ENCODE measurements around the gene PLEKHM3. TPM values are rescaled to one million over a fixed set of nuclear protein-coding genes. Genes with fewer than 3 reads are reported as not detected.
"Not testable (repeated sequence)": the region's sequence is repeated elsewhere in the genome, so short reads cannot be mapped to it uniquely, and the experiment has no call there.

PLEKHM3 gene
- total and polyA plus RNA-seq, 2 of the 13 experiments (the other 11 are each of a cell fraction or from before 2014, with no cell fraction given) = 4.5 to 4.7 TPM

- DNase-seq (ENCODE audit: low spot score); H2AFZ ChIP-seq (ENCODE audit: low read length); CTCF ChIA-PET (ENCODE audit: low intra/inter-chr PET ratio, low total read pairs); BruUV-seq (replicated peaks); H4K20me1 ChIP-seq (ENCODE audit: insufficient read depth, low read length); H3K9me3 ChIP-seq (ENCODE audit: low read length); H3K79me2 ChIP-seq (ENCODE audit: insufficient read depth, low read length); H3K36me3 ChIP-seq (replicated peaks in 1 of 2; ENCODE audit: control insufficient read depth in 1 of 2, insufficient read depth in 2 of 2, low read length in 2 of 2); H3K27me3 ChIP-seq (ENCODE audit: control insufficient read depth in 1 of 2, insufficient read depth in 2 of 2, low read length in 2 of 2); in situ Hi-C loops (cut with HindIII; ENCODE audit: extremely low pct_ligation_motif_present, low pct_unique_long_range_greater_than_20kb); TF ChIP-seq LCORL (IDR thresholded peaks at IDR 0.05): not testable (repeated sequence)
- POLR2A ChIA-PET = interaction anchor here (1.0 to 14.0 kb wide), 24 partner anchors 8 to 222 kb away, joined by 3 to 288 read pairs (median 8); partner anchors contain the start of gene FZD5
- H3K4me3 ChIP-seq (replicated peaks in 1 of 3; ENCODE audit: insufficient read depth in 1 of 3, low read depth in 2 of 3, low read length in 3 of 3) = peak overlapping the region in 1 of 3 experiments; percentile 59; a peak in 1 of 6 replicates
- peaks cover 71% of the 10 kb centered on the region for H3K4me1 ChIP-seq (ENCODE audit: insufficient read depth, low read length)
- ATAC-seq (peak; percentile 22), FAIRE-seq (peak; percentile 39)
- peak overlapping the region; percentile 58 for H3K27ac ChIP-seq (ENCODE audit: extremely low read length, insufficient read depth, low read length)
- H3K4me2 ChIP-seq (ENCODE audit: low read depth, low read length) = peak overlapping the region; percentile 85
- intact Hi-C loops (cut with micrococcal nuclease; ENCODE audit: unreplicated experiment) = loop anchor here (2.0 to 5.0 kb wide), 3 partner anchors 15 to 44 kb away; partner anchors contain the start of gene FZD5
- H3K9ac ChIP-seq (ENCODE audit: insufficient read depth, low read depth, low read length) = 0 out of 2 replicates have a peak overlapping the region, but pooled peaks have one; percentile 22
- WGBS (ENCODE audit: low lambda C conversion rate) = 10% methylated on average over 10 of the region's 10 CpGs
- peak; percentile 20; the same call in 1 of the 2 replicates for TF ChIP-seq TFE3 (CRISPR knock-in tag; IDR thresholded peaks at IDR 0.05)
- TF ChIP-seq RARA (CRISPR knock-in tag; IDR thresholded peaks at IDR 0.05) = peak; percentile 98
- peak; percentile 48; the same call in 1 of the 2 replicates for TF ChIP-seq HNF1A (IDR thresholded peaks at IDR 0.05; ENCODE audit: low read depth)
- TF ChIP-seq HNF1A (CRISPR knock-in tag; IDR thresholded peaks at IDR 0.05; ENCODE audit: borderline replicate concordance) = peak; percentile 89
- TF ChIP-seq LCORL (CRISPR knock-in tag; IDR thresholded peaks at IDR 0.05) = peak; percentile 10; the same call in 1 of the 2 replicates
- TF ChIP-seq BCL3 (CRISPR knock-in tag; IDR thresholded peaks at IDR 0.05) = peak; percentile 79
- peak; percentile 80; the same call in 1 of the 2 replicates for TF ChIP-seq ZNF460 (CRISPR knock-in tag; IDR thresholded peaks at IDR 0.05; ENCODE audit: borderline replicate concordance)
- peak; percentile 74 for TF ChIP-seq BHLHE40 (IDR thresholded peaks at IDR 0.05; ENCODE audit: low read length)
- 0 out of 2 replicates have a peak, but pooled peaks have one; percentile 13 for TF ChIP-seq RAD21 (CRISPR knock-in tag; IDR thresholded peaks at IDR 0.05)
- 0 out of 2 replicates have a peak, but pooled peaks have one; percentile 35 for TF ChIP-seq ATF2 (CRISPR knock-in tag; IDR thresholded peaks at IDR 0.05)
- TF ChIP-seq NCOR1 (IDR thresholded peaks at IDR 0.05; ENCODE audit: borderline replicate concordance, low read length) = peak; percentile 26; the same call in 1 of the 2 replicates
- peak; percentile 63 for TF ChIP-seq TBX2 (CRISPR knock-in tag; IDR thresholded peaks at IDR 0.05; ENCODE audit: borderline replicate concordance)
Observed at GRCh38 chr2:207811658-207812057, 213.7 kb downstream of the PLEKHM3 start.

Data from HepG2 (cell line).